ENCODE results near the gene B3GALT4.

B3GALT4 gene

GRCh38 chr6:33315793-33316602, 39.1 kb downstream of the B3GALT4 start:
- DNase-seq (ENCODE audit: low read depth): no peak

GRCh38 chr6:33316603-33317418, 39.9 kb downstream of the B3GALT4 start:
- DNase-seq (ENCODE audit: low read depth): no peak

DNA sequence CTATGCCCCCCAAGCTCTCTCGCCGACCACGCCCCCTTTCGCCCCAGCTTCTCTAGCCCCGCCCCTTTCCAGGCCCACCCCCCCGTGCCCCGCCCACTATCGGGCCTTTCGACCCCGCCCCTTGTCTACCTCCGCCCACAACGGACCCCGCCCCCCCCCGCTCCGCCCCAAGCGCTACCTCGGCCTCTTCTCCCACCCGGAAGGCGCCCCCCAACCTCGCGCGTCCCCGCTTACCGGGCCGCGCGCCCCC, 40.4 kb downstream of the B3GALT4 start:
- DNase-seq (ENCODE audit: low read depth): peak; percentile 45

GRCh38 chr6:33317669-33318425, 40.9 kb downstream of the B3GALT4 start, which contains the start of gene ZBTB22:
Gene ZBTB22 (minus strand): TSS chr6:33317744. CDS start chr6:33316916, 828 bp downstream.
- peak; percentile 90 for DNase-seq (ENCODE audit: low read depth)

- DNase-seq (ENCODE audit: low read depth): no peak
Measured at GRCh38 chr6:33318426-33319073, 41.6 kb downstream of the B3GALT4 start.

DNA sequence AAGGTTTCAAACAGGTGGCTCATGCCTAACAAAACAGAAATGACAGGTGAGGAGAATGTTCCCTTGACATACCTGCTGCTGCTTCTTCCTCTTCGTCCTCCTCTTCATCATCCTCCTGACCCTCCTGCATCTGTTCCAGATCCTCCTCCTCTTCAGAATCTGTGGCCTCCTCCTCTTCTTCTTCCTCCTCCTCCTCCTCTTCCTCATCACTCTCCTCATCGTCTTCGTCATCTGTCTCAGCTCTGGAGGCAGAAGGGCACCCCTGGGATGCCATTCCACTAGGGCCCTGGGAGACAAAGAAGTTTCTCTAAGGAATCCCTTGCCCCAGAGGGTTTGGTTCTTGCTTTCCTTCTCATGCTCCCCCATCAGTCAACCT, 43.0 kb downstream of the B3GALT4 start:
- DNase-seq (ENCODE audit: low read depth): no peak

DNA sequence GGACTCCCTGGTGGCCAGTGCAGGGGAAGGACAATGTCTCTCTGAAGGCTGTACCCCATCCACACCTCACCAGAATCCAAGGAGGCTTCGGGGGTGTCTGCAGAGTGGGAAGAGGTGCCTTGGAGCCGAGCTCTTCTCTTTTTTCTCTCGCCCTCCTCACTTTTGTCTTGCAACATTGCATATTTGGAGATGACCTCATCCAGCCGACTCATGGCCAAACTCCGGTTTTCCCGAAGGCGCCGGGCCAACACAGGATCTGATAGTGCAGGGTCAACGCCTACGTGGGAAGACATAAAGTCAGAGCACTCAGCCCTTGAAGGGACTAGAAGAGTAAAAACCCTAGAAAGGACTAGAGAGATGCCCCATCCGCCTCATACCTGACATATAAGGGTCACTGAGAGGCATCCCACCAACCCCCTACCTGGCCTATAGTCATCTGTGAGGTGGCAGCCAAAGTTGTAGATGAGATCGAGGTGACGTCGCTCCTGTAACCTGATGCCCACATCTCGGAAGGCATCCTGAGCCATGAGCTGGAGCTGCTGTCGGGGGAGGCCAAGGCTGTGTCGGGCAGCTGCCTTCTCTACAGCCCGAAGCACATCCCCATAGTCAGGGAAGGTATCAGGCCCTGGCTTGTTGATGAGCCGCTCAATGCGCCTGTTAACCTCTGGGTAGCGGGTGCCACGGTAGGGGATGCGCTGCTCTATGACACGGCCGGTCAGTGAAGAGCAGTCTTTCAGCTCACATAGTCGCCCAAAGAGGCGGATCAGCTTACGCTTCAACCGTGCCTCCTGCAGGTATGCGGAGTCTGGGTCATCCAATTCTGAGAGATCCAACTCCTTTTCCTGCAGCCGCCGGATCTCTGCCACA, 43.6 kb downstream of the B3GALT4 start:
- no peak for DNase-seq (ENCODE audit: low read depth)

DNA sequence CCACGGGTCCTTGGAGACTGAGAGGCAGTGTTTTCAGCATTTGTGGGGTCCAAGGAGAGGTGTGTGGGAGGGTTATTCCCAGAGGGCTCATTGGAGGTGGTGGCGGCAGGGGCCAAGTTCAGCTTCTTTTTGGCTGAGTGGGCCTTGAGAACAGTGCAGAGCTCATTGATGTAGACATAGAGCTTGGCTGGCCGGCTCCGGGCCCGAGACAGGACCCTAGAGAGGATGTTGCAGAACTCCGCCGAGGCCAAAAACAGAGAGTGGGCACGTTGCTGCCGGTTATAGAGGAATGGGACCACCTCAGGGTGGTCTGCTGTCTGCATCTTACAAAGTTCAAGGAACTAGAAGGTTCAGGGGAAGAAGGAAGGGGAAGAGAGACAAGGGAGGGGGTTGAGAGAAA, 44.3 kb downstream of the B3GALT4 start:
- no peak for DNase-seq (ENCODE audit: low read depth)

- DNase-seq (ENCODE audit: low read depth): no peak
Measured at GRCh38 chr6:33323623-33323948, 46.7 kb downstream of the B3GALT4 start.

DNA sequence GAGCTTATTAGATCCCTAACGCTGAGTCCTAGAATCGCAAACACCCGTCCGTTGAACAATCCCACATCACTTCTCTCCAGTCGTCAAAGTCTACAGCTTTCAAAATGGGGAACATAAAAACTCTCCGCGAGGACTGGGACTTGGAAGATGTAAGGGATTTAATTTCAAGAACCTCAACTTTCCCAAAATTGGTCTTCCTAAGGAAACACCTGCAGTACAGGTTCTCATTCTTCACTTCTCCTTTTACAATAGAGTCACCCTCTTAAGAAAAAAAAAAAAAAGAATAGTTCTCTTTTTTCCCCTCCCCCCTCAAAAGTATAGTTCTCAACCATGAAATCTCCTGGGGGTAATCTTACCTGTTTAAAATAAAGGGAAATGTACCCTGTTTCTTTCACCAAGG, 47.2 kb downstream of the B3GALT4 start:
- DNase-seq (ENCODE audit: low read depth): no peak
